T47D (cell line): ENCODE results near the gene CCM2.
A peak's percentile ranks its signal among the peaks of the same experiment; 100 is the strongest.
"Not testable (repeated sequence)": the region's sequence is repeated elsewhere in the genome, so short reads cannot be mapped to it uniquely, and the experiment has no call there.

ENCODE experiments used
- DNase-seq, 2 experiments: peaks; one replicate each; pipeline versions ENCODE4 v3.0.0 to v3.0.0-alpha.2; 2011 to 2012; ENCODE audit warnings: low read depth in 1 of 2, low spot score in 1 of 2
- JUND ChIP-seq: IDR thresholded peaks from 2 replicates; pipeline ENCODE4 v1.6.1; 2012; ENCODE audit warnings: low read depth
- in situ Hi-C: cut with HindIII; loops from 2 replicates; pipeline ENCODE4 v1.10.0; 2016; ENCODE audit warnings: low sequenced_read_pairs, low pct_unique_long_range_greater_than_20kb

Gene CCM2

GRCh38 chr7:44987996-44988395 is 12.0 kb upstream of the CCM2 start:
- TF ChIP-seq JUND, result no peak
- in situ Hi-C loops, result no loop called here

GRCh38 chr7:44988701-44989100 is 11.3 kb upstream of the CCM2 start:
- TF ChIP-seq JUND, result no peak

More at GRCh38 chr7:44987996-44988395, 12.0 kb upstream of the CCM2 start:
- DNase-seq, result no peak

GRCh38 chr7:44989132-44989531 is 10.9 kb upstream of the CCM2 start:
- in situ Hi-C loops, result no loop called here
- TF ChIP-seq JUND, result no peak
- DNase-seq, result no peak

More at GRCh38 chr7:44988701-44989100, 11.3 kb upstream of the CCM2 start:
- in situ Hi-C loops, result no loop called here
- DNase-seq, result no peak

- DNase-seq, result no peak
- TF ChIP-seq JUND, result no peak
- in situ Hi-C loops, result no loop called here
These were observed 9.6 kb upstream of the CCM2 start for GRCh38 chr7:44990109-44991023.

GRCh38 chr7:44992004-44992795 is 7.8 kb upstream of the CCM2 start:
- DNase-seq, in situ Hi-C loops: not testable (repeated sequence)

GRCh38 chr7:44994877-44995554 is 5.0 kb upstream of the CCM2 start:
- in situ Hi-C loops, result no loop called here

GRCh38 chr7:44995555-44996493 is 4.2 kb upstream of the CCM2 start:
- DNase-seq, result no peak
- in situ Hi-C loops, result no loop called here
- TF ChIP-seq JUND, result no peak

More at GRCh38 chr7:44994877-44995554, 5.0 kb upstream of the CCM2 start:
- no peak for TF ChIP-seq JUND
- no peak for DNase-seq

- in situ Hi-C loops, result no loop called here
- no peak for TF ChIP-seq JUND
- no peak for DNase-seq
These were observed 1.7 kb upstream of the CCM2 start for GRCh38 chr7:44998153-44998871.

GRCh38 chr7:44999245-45000092 is 532 bp upstream of the CCM2 start:
- TF ChIP-seq JUND, result no peak
- peak; percentile 91 to 100 for DNase-seq
- in situ Hi-C loops, result no loop called here

- no peak for DNase-seq
- TF ChIP-seq JUND, result no peak
- in situ Hi-C loops, result no loop called here
These were observed 1.2 kb downstream of the CCM2 start for GRCh38 chr7:45001138-45001694.
